HepG2 (cell line): ENCODE data around the gene RILPL1. TPM values are rescaled to one million over a fixed set of nuclear protein-coding genes. Genes with fewer than 3 reads are reported as not detected.

Source experiments
- FOXK2 ChIP-seq: fragments of 450-650 bp; IDR thresholded peaks from 2 replicates; pipeline ENCODE4 v1.6.1; 2016
- NAIF1 ChIP-seq: sonication (generic); formaldehyde crosslinking; IDR thresholded peaks from 2 replicates; pipeline ENCODE4 v1.5.0; 2020; ENCODE audit warnings: mild to moderate bottlenecking, missing genetic modification reagents, borderline replicate concordance
- PAF1 ChIP-seq: IDR thresholded peaks from 2 replicates; pipeline ENCODE4 v1.6.1; 2016; ENCODE audit warnings: missing genetic modification reagents, missing compliant biosample characterization
- RFXANK ChIP-seq: IDR thresholded peaks from 2 replicates; pipeline ENCODE4 v1.6.1; 2016
- SALL1 ChIP-seq: sonication (generic); formaldehyde crosslinking; IDR thresholded peaks from 2 replicates; pipeline ENCODE4 v1.8.0; 2022; ENCODE audit warnings: mild to moderate bottlenecking, missing genetic modification reagents
- ZBTB1 ChIP-seq: sonication (generic); formaldehyde crosslinking; IDR thresholded peaks from 2 replicates; pipeline ENCODE4 v1.4.0; 2020; ENCODE audit warnings: missing genetic modification reagents, borderline replicate concordance
- ZFP1 ChIP-seq: IDR thresholded peaks from 2 replicates; pipeline ENCODE4 v1.6.1; 2016
- ZNF124 ChIP-seq: sonication (generic); formaldehyde crosslinking; IDR thresholded peaks from 2 replicates; pipeline ENCODE4 v1.4.0; 2020; ENCODE audit warnings: missing genetic modification reagents
- ZNF142 ChIP-seq: sonication (generic); formaldehyde crosslinking; IDR thresholded peaks from 2 replicates; pipeline ENCODE4 v1.4.0; 2020; ENCODE audit warnings: missing genetic modification reagents
- polyA plus RNA-seq, 8 experiments: library from polyadenylated mRNA; depleted of rRNA in 3 of 8; stranded (reverse) in 7 of 8; unstranded in 1 of 8; fragments of >200 nt; fragmentation: Illumina TruSeq in 4 of 8; extraction: Trizol in 4 of 8; gene quantifications; 2 replicates each; pipeline versions ENCODE4 v1.2.1 to v1.2.3, GENCODE V29; 2011 to 2016; ENCODE audit warnings: low read depth in 4 of 8, missing spikeins in 1 of 8, mixed read lengths in 1 of 8; ENCODE audit not compliant: insufficient read depth in 1 of 8
- total RNA-seq, 5 experiments: library from RNA; depleted of rRNA; stranded (reverse); fragments of >200 nt; fragmentation: Illumina TruSeq; extraction: Trizol; gene quantifications; 2 replicates each; pipeline ENCODE4 v1.2.3, GENCODE V29; 2016; ENCODE audit warnings: low read depth in 1 of 5
- TF ChIP-seq, protein P1 (sequence below): sonication (generic); formaldehyde crosslinking; IDR thresholded peaks from 2 replicates; pipeline ENCODE4 v1.4.0; 2020; ENCODE audit warnings: missing genetic modification reagents
- TF ChIP-seq, protein P2 (sequence below): IDR thresholded peaks from 2 replicates; pipeline ENCODE4 v1.6.1; 2016; ENCODE audit warnings: low read depth, control low read depth
- TF ChIP-seq, protein P3 (sequence below): sonication (generic); formaldehyde crosslinking; IDR thresholded peaks from 2 replicates; pipeline ENCODE4 v1.8.1; 2023; ENCODE audit warnings: mild to moderate bottlenecking, inconsistent platforms, moderate library complexity, missing genetic modification reagents, borderline replicate concordance
- TF ChIP-seq, protein P4 (sequence below): sonication (generic); formaldehyde crosslinking; IDR thresholded peaks from 2 replicates; pipeline ENCODE4 v1.9.0; 2021; ENCODE audit warnings: missing genetic modification reagents, borderline replicate concordance

The RILPL1 gene
- total and polyA plus RNA-seq, 2 of the 13 experiments (the other 11 are each of a cell fraction or from before 2014, with no cell fraction given): 5.8 to 28.4 TPM

- TF ChIP-seq PAF1 (CRISPR knock-in tag): no peak
- TF ChIP-seq, protein P1, sequence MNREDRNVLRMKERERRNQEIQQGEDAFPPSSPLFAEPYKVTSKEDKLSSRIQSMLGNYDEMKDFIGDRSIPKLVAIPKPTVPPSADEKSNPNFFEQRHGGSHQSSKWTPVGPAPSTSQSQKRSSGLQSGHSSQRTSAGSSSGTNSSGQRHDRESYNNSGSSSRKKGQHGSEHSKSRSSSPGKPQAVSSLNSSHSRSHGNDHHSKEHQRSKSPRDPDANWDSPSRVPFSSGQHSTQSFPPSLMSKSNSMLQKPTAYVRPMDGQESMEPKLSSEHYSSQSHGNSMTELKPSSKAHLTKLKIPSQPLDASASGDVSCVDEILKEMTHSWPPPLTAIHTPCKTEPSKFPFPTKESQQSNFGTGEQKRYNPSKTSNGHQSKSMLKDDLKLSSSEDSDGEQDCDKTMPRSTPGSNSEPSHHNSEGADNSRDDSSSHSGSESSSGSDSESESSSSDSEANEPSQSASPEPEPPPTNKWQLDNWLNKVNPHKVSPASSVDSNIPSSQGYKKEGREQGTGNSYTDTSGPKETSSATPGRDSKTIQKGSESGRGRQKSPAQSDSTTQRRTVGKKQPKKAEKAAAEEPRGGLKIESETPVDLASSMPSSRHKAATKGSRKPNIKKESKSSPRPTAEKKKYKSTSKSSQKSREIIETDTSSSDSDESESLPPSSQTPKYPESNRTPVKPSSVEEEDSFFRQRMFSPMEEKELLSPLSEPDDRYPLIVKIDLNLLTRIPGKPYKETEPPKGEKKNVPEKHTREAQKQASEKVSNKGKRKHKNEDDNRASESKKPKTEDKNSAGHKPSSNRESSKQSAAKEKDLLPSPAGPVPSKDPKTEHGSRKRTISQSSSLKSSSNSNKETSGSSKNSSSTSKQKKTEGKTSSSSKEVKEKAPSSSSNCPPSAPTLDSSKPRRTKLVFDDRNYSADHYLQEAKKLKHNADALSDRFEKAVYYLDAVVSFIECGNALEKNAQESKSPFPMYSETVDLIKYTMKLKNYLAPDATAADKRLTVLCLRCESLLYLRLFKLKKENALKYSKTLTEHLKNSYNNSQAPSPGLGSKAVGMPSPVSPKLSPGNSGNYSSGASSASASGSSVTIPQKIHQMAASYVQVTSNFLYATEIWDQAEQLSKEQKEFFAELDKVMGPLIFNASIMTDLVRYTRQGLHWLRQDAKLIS (CRISPR knock-in tag): no peak
- TF ChIP-seq, protein P2, sequence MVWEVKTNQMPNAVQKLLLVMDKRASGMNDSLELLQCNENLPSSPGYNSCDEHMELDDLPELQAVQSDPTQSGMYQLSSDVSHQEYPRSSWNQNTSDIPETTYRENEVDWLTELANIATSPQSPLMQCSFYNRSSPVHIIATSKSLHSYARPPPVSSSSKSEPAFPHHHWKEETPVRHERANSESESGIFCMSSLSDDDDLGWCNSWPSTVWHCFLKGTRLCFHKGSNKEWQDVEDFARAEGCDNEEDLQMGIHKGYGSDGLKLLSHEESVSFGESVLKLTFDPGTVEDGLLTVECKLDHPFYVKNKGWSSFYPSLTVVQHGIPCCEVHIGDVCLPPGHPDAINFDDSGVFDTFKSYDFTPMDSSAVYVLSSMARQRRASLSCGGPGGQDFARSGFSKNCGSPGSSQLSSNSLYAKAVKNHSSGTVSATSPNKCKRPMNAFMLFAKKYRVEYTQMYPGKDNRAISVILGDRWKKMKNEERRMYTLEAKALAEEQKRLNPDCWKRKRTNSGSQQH: peak; percentile 83; the same call in 1 of the 2 replicates
- TF ChIP-seq ZNF124 (CRISPR knock-in tag): peak; percentile 66; the same call in 1 of the 2 replicates
- TF ChIP-seq FOXK2: no peak
- TF ChIP-seq ZBTB1 (CRISPR knock-in tag): no peak
- TF ChIP-seq ZFP1 (CRISPR knock-in tag): no peak
- peak; percentile 75 for TF ChIP-seq ZNF142 (CRISPR knock-in tag)
- TF ChIP-seq, protein P3, sequence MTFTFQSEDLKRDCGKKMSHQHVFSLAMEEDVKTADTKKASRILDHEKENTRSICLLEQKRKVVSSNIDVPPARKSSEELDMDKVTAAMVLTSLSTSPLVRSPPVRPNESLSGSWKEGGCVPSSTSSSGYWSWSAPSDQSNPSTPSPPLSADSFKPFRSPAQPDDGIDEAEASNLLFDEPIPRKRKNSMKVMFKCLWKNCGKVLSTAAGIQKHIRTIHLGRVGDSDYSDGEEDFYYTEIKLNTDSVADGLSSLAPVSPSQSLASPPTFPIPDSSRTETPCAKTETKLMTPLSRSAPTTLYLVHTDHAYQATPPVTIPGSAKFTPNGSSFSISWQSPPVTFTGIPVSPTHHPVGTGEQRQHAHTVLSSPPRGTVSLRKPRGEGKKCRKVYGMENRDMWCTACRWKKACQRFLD (CRISPR knock-in tag): 0 out of 2 replicates have a peak, but pooled peaks have one; percentile 49
- TF ChIP-seq NAIF1 (CRISPR knock-in tag): no peak
- TF ChIP-seq, protein P4, sequence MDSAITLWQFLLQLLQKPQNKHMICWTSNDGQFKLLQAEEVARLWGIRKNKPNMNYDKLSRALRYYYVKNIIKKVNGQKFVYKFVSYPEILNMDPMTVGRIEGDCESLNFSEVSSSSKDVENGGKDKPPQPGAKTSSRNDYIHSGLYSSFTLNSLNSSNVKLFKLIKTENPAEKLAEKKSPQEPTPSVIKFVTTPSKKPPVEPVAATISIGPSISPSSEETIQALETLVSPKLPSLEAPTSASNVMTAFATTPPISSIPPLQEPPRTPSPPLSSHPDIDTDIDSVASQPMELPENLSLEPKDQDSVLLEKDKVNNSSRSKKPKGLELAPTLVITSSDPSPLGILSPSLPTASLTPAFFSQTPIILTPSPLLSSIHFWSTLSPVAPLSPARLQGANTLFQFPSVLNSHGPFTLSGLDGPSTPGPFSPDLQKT: no peak
- TF ChIP-seq SALL1 (CRISPR knock-in tag): peak; percentile 94
- TF ChIP-seq RFXANK: no peak; the same call in 1 of the 2 replicates
These were observed 75.3 kb downstream of the RILPL1 start, which contains the start of gene SNRNP35 (continued) for GRCh38 chr12:123457980-123458779.
